ENCODE data around the gene ZDHHC14.
A peak's percentile ranks its signal among the peaks of the same experiment; 100 is the strongest.
"Not testable (repeated sequence)": the region's sequence is repeated elsewhere in the genome, so short reads cannot be mapped to it uniquely, and the experiment has no call there.

The ZDHHC14 gene

DNA sequence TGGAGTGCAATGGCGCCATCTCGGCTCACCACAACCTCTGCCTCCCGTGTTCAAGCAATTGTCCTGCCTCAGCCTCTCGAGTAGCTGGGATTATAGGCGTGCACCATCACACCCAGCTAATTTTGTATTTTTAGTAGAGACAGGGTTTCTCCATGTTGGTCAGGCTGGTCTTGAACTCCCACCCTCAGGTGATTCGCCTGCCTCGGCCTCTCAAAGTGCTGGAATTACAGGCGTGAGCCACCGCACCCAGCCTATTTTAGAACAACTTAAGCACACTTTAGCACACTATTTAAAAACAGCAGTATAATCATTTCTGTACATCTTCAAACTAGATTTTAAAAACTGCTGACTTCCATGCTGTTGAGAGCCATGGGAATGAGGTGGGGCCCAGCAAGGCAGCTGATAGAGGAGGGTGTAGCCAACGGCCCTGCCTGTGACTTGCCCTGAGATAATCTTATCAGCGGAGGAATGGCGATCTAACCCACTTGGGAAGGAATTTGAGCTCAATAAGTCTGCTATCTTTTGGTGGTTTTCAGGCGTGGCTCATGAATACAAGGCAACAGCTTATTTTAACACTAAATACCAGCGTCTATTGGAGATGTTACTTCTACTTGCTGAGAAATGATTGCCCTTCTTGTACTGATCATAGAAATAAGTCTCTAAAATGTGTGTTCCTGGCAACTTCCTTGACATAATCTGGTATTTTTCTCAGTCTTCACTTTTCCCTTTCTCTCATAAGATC lies 12.1 kb downstream of the ZDHHC14 start:
- H3K79me2 ChIP-seq (ENCODE audit: control insufficient read depth, insufficient read depth, low read length), result no peaks in the 10 kb centered on the region
- no peak overlapping the region for H3K27ac ChIP-seq (ENCODE audit: low read depth, low read length)
- no peaks in the 10 kb centered on the region for H3K36me3 ChIP-seq (ENCODE audit: control insufficient read depth, insufficient read depth, low read length)
- H3K23ac ChIP-seq (ENCODE audit: low read length), result no peak overlapping the region
- H4K8ac ChIP-seq (ENCODE audit: low read depth, low read length), result no peak overlapping the region
- no peak overlapping the region for H3K4me2 ChIP-seq (ENCODE audit: low read length)
- no peak overlapping the region for H3K56ac ChIP-seq (ENCODE audit: low read length)
- no peaks in the 10 kb centered on the region for H3K27me3 ChIP-seq (ENCODE audit: insufficient read depth, low read length, poor library complexity)
- WGBS (ENCODE audit: extremely low coverage, insufficient coverage, low lambda C conversion rate), result no CpG with 5 or more reads among the region's 14 CpGs
- no peaks in the 10 kb centered on the region for H3K4me1 ChIP-seq (ENCODE audit: control insufficient read depth, low read depth, low read length)
- H2BK15ac ChIP-seq (replicated peaks; ENCODE audit: low read depth), result no peak overlapping the region
- no peak overlapping the region for H2BK120ac ChIP-seq (ENCODE audit: low read depth, low read length)
- no peak overlapping the region for H3K4me3 ChIP-seq (ENCODE audit: low read length)
- no peak overlapping the region for H3K18ac ChIP-seq (ENCODE audit: low read length)
- H3K9ac ChIP-seq (ENCODE audit: low read length), result no peak overlapping the region
- H3K4ac ChIP-seq (ENCODE audit: low read depth, low read length), result no peak overlapping the region
- no peaks in the 10 kb centered on the region for H3K79me1 ChIP-seq (ENCODE audit: low read length)
- no peak overlapping the region for H4K5ac ChIP-seq (ENCODE audit: low read length)
- DNase-seq, result peak; percentile 67
- H2AK5ac ChIP-seq (ENCODE audit: low read length), result no peak overlapping the region
- no peak overlapping the region for H2BK5ac ChIP-seq (ENCODE audit: low read length)

DNA sequence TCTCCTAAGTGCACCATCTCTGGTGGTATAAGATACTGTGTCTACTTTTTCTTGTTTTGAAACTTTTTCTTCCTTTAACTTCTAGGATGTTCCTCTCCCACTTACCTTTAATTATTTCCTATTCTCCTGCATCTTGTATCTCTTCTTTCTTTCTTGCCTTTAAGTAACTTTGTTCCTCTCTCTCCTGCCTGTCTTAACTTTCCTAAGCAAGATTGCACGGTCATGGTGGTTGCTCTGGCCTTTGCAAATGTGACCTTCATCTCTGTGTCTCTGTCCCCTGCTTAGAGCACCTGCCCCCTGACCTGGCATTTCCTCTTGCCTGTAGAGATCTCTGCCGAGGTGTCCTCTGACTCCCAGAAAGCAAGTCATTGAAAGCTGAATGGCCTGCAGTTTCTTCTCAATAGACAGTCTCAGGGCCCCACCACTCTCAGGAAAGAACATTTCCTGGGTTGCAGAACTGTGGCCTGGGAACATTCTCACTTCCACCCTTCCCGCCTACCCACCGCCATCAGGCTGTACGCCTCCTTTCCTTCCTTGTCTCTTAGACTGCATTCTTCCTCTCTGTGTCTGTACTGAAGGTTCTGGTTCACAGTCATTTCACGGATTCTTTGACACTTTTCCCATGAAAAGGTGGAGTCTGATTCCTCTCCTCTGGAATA lies 12.8 kb downstream of the ZDHHC14 start:
- no peak overlapping the region for H2BK5ac ChIP-seq (ENCODE audit: low read length)
- no peak overlapping the region for H3K56ac ChIP-seq (ENCODE audit: low read length)
- no peak overlapping the region for H2AK5ac ChIP-seq (ENCODE audit: low read length)
- H2BK15ac ChIP-seq (replicated peaks; ENCODE audit: low read depth), result no peak overlapping the region
- no peak overlapping the region for H2BK120ac ChIP-seq (ENCODE audit: low read depth, low read length)
- no peaks in the 10 kb centered on the region for H3K79me2 ChIP-seq (ENCODE audit: control insufficient read depth, insufficient read depth, low read length)
- no CpG with 5 or more reads among the region's 6 CpGs for WGBS (ENCODE audit: extremely low coverage, insufficient coverage, low lambda C conversion rate)
- no peak overlapping the region for H3K4ac ChIP-seq (ENCODE audit: low read depth, low read length)
- H3K4me3 ChIP-seq (ENCODE audit: low read length), result no peak overlapping the region
- H4K8ac ChIP-seq (ENCODE audit: low read depth, low read length), result no peak overlapping the region
- no peak overlapping the region for H3K27ac ChIP-seq (ENCODE audit: low read depth, low read length)
- H4K5ac ChIP-seq (ENCODE audit: low read length), result no peak overlapping the region
- H3K18ac ChIP-seq (ENCODE audit: low read length), result no peak overlapping the region
- H3K4me2 ChIP-seq (ENCODE audit: low read length), result no peak overlapping the region
- no peaks in the 10 kb centered on the region for H3K79me1 ChIP-seq (ENCODE audit: low read length)
- DNase-seq, result no peak
- H3K27me3 ChIP-seq (ENCODE audit: insufficient read depth, low read length, poor library complexity), result no peaks in the 10 kb centered on the region
- no peak overlapping the region for H3K9ac ChIP-seq (ENCODE audit: low read length)
- H3K4me1 ChIP-seq (ENCODE audit: control insufficient read depth, low read depth, low read length), result no peaks in the 10 kb centered on the region
- no peaks in the 10 kb centered on the region for H3K36me3 ChIP-seq (ENCODE audit: control insufficient read depth, insufficient read depth, low read length)
- H3K23ac ChIP-seq (ENCODE audit: low read length), result no peak overlapping the region

DNA sequence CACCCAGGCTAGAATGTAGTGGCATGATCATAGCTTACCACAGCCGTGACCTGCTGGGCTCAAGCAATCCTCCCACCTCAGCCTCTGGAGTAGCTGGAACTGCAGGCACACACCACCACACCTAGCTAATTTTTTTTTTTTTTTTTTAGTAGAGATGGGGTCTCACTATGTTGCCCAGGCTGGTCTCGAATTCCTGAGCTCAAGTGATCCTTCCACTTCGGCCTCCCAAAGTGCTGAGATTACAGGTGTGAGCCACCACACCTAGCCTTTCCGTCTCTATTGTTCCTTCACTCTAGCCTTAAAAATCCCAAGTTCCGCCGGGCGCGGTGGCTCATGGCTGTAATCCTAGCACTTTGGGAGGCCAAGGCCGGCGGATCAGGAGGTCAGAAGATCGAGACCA lies 14.2 kb downstream of the ZDHHC14 start:
- H3K4me3 ChIP-seq (ENCODE audit: low read length); H3K36me3 ChIP-seq (ENCODE audit: control insufficient read depth, insufficient read depth, low read length); H3K27ac ChIP-seq (ENCODE audit: low read depth, low read length); H4K5ac ChIP-seq (ENCODE audit: low read length); H3K4me2 ChIP-seq (ENCODE audit: low read length); H3K79me2 ChIP-seq (ENCODE audit: control insufficient read depth, insufficient read depth, low read length); H3K9ac ChIP-seq (ENCODE audit: low read length); H3K4me1 ChIP-seq (ENCODE audit: control insufficient read depth, low read depth, low read length); H3K79me1 ChIP-seq (ENCODE audit: low read length); H2BK15ac ChIP-seq (replicated peaks; ENCODE audit: low read depth); H3K18ac ChIP-seq (ENCODE audit: low read length); H3K27me3 ChIP-seq (ENCODE audit: insufficient read depth, low read length, poor library complexity); H2AK5ac ChIP-seq (ENCODE audit: low read length); H4K8ac ChIP-seq (ENCODE audit: low read depth, low read length); DNase-seq; H3K56ac ChIP-seq (ENCODE audit: low read length); H2BK5ac ChIP-seq (ENCODE audit: low read length); H2BK120ac ChIP-seq (ENCODE audit: low read depth, low read length); H3K4ac ChIP-seq (ENCODE audit: low read depth, low read length); H3K23ac ChIP-seq (ENCODE audit: low read length): not testable (repeated sequence)
- WGBS (ENCODE audit: extremely low coverage, insufficient coverage, low lambda C conversion rate), result no CpG with 5 or more reads among the region's 11 CpGs

DNA sequence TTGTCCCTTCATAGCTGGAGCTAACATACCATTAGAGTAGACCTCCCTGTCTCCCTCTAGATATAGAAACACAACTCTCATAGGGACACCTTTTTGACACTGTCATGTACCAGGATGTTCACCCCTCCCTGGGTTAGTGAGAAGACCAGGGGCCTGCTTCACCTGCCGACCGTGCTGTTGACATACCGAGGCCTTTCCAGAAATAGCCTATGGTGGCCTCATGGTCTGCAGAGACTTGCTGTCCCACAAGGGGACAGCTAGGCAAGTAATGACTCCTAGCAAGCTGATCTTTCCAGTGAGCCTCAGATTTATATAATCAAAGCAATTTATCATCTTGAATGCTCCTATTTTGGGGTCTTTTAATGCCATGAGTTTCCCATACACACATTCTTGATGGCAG lies 15.0 kb downstream of the ZDHHC14 start:
- WGBS (ENCODE audit: extremely low coverage, insufficient coverage, low lambda C conversion rate), result no CpG with 5 or more reads among the region's 3 CpGs

DNA sequence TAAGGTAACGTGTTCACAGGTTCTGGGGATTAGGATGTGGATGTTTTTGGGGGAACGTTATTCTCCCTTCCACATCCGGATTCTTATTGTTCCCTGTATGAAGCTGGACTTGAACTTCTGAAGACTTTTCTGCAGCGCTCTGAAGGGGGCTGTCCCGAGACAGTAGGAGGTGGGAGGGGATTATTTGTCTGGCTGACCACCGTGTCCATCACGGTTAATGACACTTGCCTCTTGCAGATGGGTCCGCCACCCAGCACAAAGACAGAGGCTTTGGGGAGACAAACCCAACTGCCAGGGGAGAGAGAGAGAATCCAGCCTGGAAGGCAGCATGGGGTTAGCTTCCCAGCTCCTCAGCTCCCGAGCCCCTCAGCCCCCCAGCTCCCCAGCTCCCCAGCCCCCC lies 16.7 kb downstream of the ZDHHC14 start:
- DNase-seq, result no peak
- H3K56ac ChIP-seq (ENCODE audit: low read length), result no peak overlapping the region
- H2BK5ac ChIP-seq (ENCODE audit: low read length), result no peak overlapping the region
- H4K5ac ChIP-seq (ENCODE audit: low read length), result no peak overlapping the region
- no peaks in the 10 kb centered on the region for H3K79me2 ChIP-seq (ENCODE audit: control insufficient read depth, insufficient read depth, low read length)
- H4K8ac ChIP-seq (ENCODE audit: low read depth, low read length), result no peak overlapping the region
- no peak overlapping the region for H3K4ac ChIP-seq (ENCODE audit: low read depth, low read length)
- H3K36me3 ChIP-seq (ENCODE audit: control insufficient read depth, insufficient read depth, low read length), result no peaks in the 10 kb centered on the region
- H3K23ac ChIP-seq (ENCODE audit: low read length), result no peak overlapping the region
- no peaks in the 10 kb centered on the region for H3K79me1 ChIP-seq (ENCODE audit: low read length)
- no peak overlapping the region for H3K18ac ChIP-seq (ENCODE audit: low read length)
- no peak overlapping the region for H2BK15ac ChIP-seq (replicated peaks; ENCODE audit: low read depth)
- no peaks in the 10 kb centered on the region for H3K4me1 ChIP-seq (ENCODE audit: control insufficient read depth, low read depth, low read length)
- WGBS (ENCODE audit: extremely low coverage, insufficient coverage, low lambda C conversion rate), result no CpG with 5 or more reads among the region's 9 CpGs
- H3K27me3 ChIP-seq (ENCODE audit: insufficient read depth, low read length, poor library complexity), result no peaks in the 10 kb centered on the region
- H2BK120ac ChIP-seq (ENCODE audit: low read depth, low read length), result no peak overlapping the region
- no peak overlapping the region for H3K27ac ChIP-seq (ENCODE audit: low read depth, low read length)
- H3K9ac ChIP-seq (ENCODE audit: low read length), result no peak overlapping the region
- H2AK5ac ChIP-seq (ENCODE audit: low read length), result no peak overlapping the region
- no peak overlapping the region for H3K4me3 ChIP-seq (ENCODE audit: low read length)
- no peak overlapping the region for H3K4me2 ChIP-seq (ENCODE audit: low read length)

More for the DNA sequence above, 15.0 kb downstream of the ZDHHC14 start:
- Histone ChIP-seq H3K23ac (ENCODE audit: low read length) (no peak overlapping the region), H3K56ac (ENCODE audit: low read length) (no peak overlapping the region), H2BK15ac (replicated peaks; ENCODE audit: low read depth) (no peak overlapping the region), H3K27ac (ENCODE audit: low read depth, low read length) (no peak overlapping the region), H3K36me3 (ENCODE audit: control insufficient read depth, insufficient read depth, low read length) (no peaks in the 10 kb centered on the region), H3K79me2 (ENCODE audit: control insufficient read depth, insufficient read depth, low read length) (no peaks in the 10 kb centered on the region), H2AK5ac (ENCODE audit: low read length) (no peak overlapping the region), H3K4me3 (ENCODE audit: low read length) (no peak overlapping the region), H4K5ac (ENCODE audit: low read length) (no peak overlapping the region), H2BK5ac (ENCODE audit: low read length) (no peak overlapping the region), H3K9ac (ENCODE audit: low read length) (no peak overlapping the region), H3K18ac (ENCODE audit: low read length) (no peak overlapping the region), H3K4me1 (ENCODE audit: control insufficient read depth, low read depth, low read length) (no peaks in the 10 kb centered on the region), H3K4ac (ENCODE audit: low read depth, low read length) (no peak overlapping the region), H3K79me1 (ENCODE audit: low read length) (no peaks in the 10 kb centered on the region), H3K4me2 (ENCODE audit: low read length) (no peak overlapping the region), H4K8ac (ENCODE audit: low read depth, low read length) (no peak overlapping the region), H2BK120ac (ENCODE audit: low read depth, low read length) (no peak overlapping the region), H3K27me3 (ENCODE audit: insufficient read depth, low read length, poor library complexity) (no peaks in the 10 kb centered on the region)
- DNase-seq, result no peak

Measured in mesendoderm (in vitro differentiated cells).